BLaER1 treated with 17β-estradiol and CSF1 and Interleukin-3, amounts not matched to agents 10 nM and 100 nM (cell line): ENCODE results near the gene MAML3.

Experiments
- H3K27ac ChIP-seq, 11 experiments: shearing (Covaris generic); formaldehyde crosslinking; 2 replicates each; pipeline ENCODE4 v1.8.1; 2022
- H3K27me3 ChIP-seq, 11 experiments: shearing (Covaris generic); formaldehyde crosslinking; 2 replicates each; pipeline ENCODE4 v1.8.1; 2022
- H3K36me3 ChIP-seq, 11 experiments: shearing (Covaris generic); formaldehyde crosslinking; 2 replicates each; pipeline ENCODE4 v1.8.1; 2022
- H3K4me1 ChIP-seq, 10 experiments: shearing (Covaris generic); formaldehyde crosslinking; 2 replicates each; pipeline ENCODE4 v1.8.1; 2022
- H3K4me2 ChIP-seq, 11 experiments: shearing (Covaris generic); formaldehyde crosslinking; 2 replicates each; pipeline ENCODE4 v1.8.1; 2022
- H3K4me3 ChIP-seq, 10 experiments: shearing (Covaris generic); formaldehyde crosslinking; 2 replicates each; pipeline ENCODE4 v1.8.1; 2022
- H3K9ac ChIP-seq, 11 experiments: shearing (Covaris generic); formaldehyde crosslinking; 2 replicates each; pipeline ENCODE4 v1.8.1; 2022
- H3K9me3 ChIP-seq, 11 experiments: shearing (Covaris generic); formaldehyde crosslinking; replicated peaks in 1 of 11; 2 replicates each; pipeline ENCODE4 v1.8.1; 2022
- H4K20me1 ChIP-seq, 11 experiments: shearing (Covaris generic); formaldehyde crosslinking; 2 replicates each; pipeline ENCODE4 v1.8.1; 2022
- Cebpa-rat ChIP-seq, 11 experiments: shearing (Covaris generic); IDR thresholded peaks; 2 replicates each; pipeline ENCODE4 v1.8.1; 2022

Gene MAML3

GRCh38 chr4:139690419-139690818, 463.6 kb downstream of the MAML3 start:
- no peak overlapping the region for H3K4me3 ChIP-seq
- H3K36me3 ChIP-seq, result peaks cover 0 to 4% (median 0%) of the 10 kb centered on the region in 11 experiments; a peak in 1 of 22 replicates
- no peak overlapping the region for H3K27ac ChIP-seq
- H4K20me1 ChIP-seq, result no peaks in the 10 kb centered on the region
- no peak overlapping the region for H3K4me2 ChIP-seq
- no peak for TF ChIP-seq Cebpa-rat (IDR thresholded peaks at IDR 0.05)
- H3K9me3 ChIP-seq, result peaks cover 0 to 8% (median 4%) of the 10 kb centered on the region in 11 experiments; a peak in 13 of 22 replicates
- H3K27me3 ChIP-seq, result no peaks in the 10 kb centered on the region
- peaks cover 0 to 23% (median 5%) of the 10 kb centered on the region in 10 experiments; a peak in 10 of 20 replicates for H3K4me1 ChIP-seq
- H3K9ac ChIP-seq, result no peak overlapping the region

- no peaks in the 10 kb centered on the region for H4K20me1 ChIP-seq
- H3K4me1 ChIP-seq, result peaks cover 0 to 25% (median 5%) of the 10 kb centered on the region in 10 experiments; a peak in 10 of 20 replicates
- peaks cover 0 to 12% (median 9%) of the 10 kb centered on the region in 11 experiments; a peak in 10 of 22 replicates for H3K36me3 ChIP-seq
- H3K27ac ChIP-seq, result no peak overlapping the region
- no peaks in the 10 kb centered on the region for H3K27me3 ChIP-seq
- no peak overlapping the region for H3K9ac ChIP-seq
- H3K4me2 ChIP-seq, result no peak overlapping the region
- no peak for TF ChIP-seq Cebpa-rat (IDR thresholded peaks at IDR 0.05)
- H3K9me3 ChIP-seq, result peaks cover 12 to 20% (median 16%) of the 10 kb centered on the region in 11 experiments
- no peak overlapping the region for H3K4me3 ChIP-seq
Measured at GRCh38 chr4:139689093-139689722, 464.8 kb downstream of the MAML3 start.

- Histone ChIP-seq H3K4me1 (peaks cover 0 to 30% (median 3%) of the 10 kb centered on the region in 10 experiments; a peak in 9 of 20 replicates), H4K20me1 (no peaks in the 10 kb centered on the region), H3K36me3 (peaks cover 0 to 17% (median 9%) of the 10 kb centered on the region in 11 experiments; a peak in 10 of 22 replicates), H3K4me3 (no peak overlapping the region), H3K27me3 (no peaks in the 10 kb centered on the region), H3K4me2 (no peak overlapping the region), H3K27ac (no peak overlapping the region), H3K9ac (no peak overlapping the region), H3K9me3 (peaks cover 18 to 33% (median 25%) of the 10 kb centered on the region in 11 experiments)
- no peak for TF ChIP-seq Cebpa-rat (IDR thresholded peaks at IDR 0.05)
Measured at GRCh38 chr4:139686988-139687387, 467.0 kb downstream of the MAML3 start.

- H3K36me3 ChIP-seq, result peaks cover 0 to 17% (median 9%) of the 10 kb centered on the region in 11 experiments; a peak in 10 of 22 replicates
- peak overlapping the region in 2 of 11 experiments; percentile 2 to 34; a peak in 1 of 22 replicates for H3K4me2 ChIP-seq
- H3K9ac ChIP-seq, result no peak overlapping the region
- no peak for TF ChIP-seq Cebpa-rat (IDR thresholded peaks at IDR 0.05)
- no peak overlapping the region for H3K27ac ChIP-seq
- no peaks in the 10 kb centered on the region for H3K27me3 ChIP-seq
- H3K4me3 ChIP-seq, result no peak overlapping the region
- peaks cover 0 to 27% (median 3%) of the 10 kb centered on the region in 10 experiments; a peak in 9 of 20 replicates for H3K4me1 ChIP-seq
- H4K20me1 ChIP-seq, result no peaks in the 10 kb centered on the region
- H3K9me3 ChIP-seq, result peaks cover 18 to 33% (median 25%) of the 10 kb centered on the region in 11 experiments
Measured at GRCh38 chr4:139686130-139686529, 467.9 kb downstream of the MAML3 start.

GRCh38 chr4:139685180-139685579, 468.8 kb downstream of the MAML3 start:
- H3K27me3 ChIP-seq, result no peaks in the 10 kb centered on the region

GRCh38 chr4:139684351-139684750, 469.6 kb downstream of the MAML3 start:
- H3K27ac ChIP-seq, result no peak overlapping the region
- no peaks in the 10 kb centered on the region for H3K27me3 ChIP-seq
- H3K9ac ChIP-seq, result no peak overlapping the region
- peaks cover 18 to 33% (median 25%) of the 10 kb centered on the region in 11 experiments for H3K9me3 ChIP-seq
- no peak for TF ChIP-seq Cebpa-rat (IDR thresholded peaks at IDR 0.05)
- H3K36me3 ChIP-seq, result peaks cover 0 to 17% (median 10%) of the 10 kb centered on the region in 11 experiments; a peak in 11 of 22 replicates
- no peak overlapping the region for H3K4me2 ChIP-seq
- H3K4me3 ChIP-seq, result no peak overlapping the region
- H4K20me1 ChIP-seq, result no peaks in the 10 kb centered on the region
- peaks cover 0 to 30% (median 3%) of the 10 kb centered on the region in 10 experiments; a peak in 10 of 20 replicates for H3K4me1 ChIP-seq

More at GRCh38 chr4:139685180-139685579, 468.8 kb downstream of the MAML3 start:
- H3K36me3 ChIP-seq, result peaks cover 0 to 17% (median 9%) of the 10 kb centered on the region in 11 experiments; a peak in 10 of 22 replicates
- H3K27ac ChIP-seq, result no peak overlapping the region
- no peak overlapping the region for H3K9ac ChIP-seq
- peaks cover 18 to 33% (median 25%) of the 10 kb centered on the region in 11 experiments for H3K9me3 ChIP-seq
- H3K4me3 ChIP-seq, result no peak overlapping the region
- no peak for TF ChIP-seq Cebpa-rat (IDR thresholded peaks at IDR 0.05)
- peaks cover 0 to 29% (median 3%) of the 10 kb centered on the region in 10 experiments; a peak in 10 of 20 replicates for H3K4me1 ChIP-seq
- no peaks in the 10 kb centered on the region for H4K20me1 ChIP-seq
- H3K4me2 ChIP-seq, result peak overlapping the region in 3 of 11 experiments; percentile 2 to 34 (median 15); a peak in 2 of 22 replicates

GRCh38 chr4:139682741-139683151, 471.2 kb downstream of the MAML3 start:
- H3K27ac ChIP-seq, result no peak overlapping the region

GRCh38 chr4:139682309-139682708, 471.7 kb downstream of the MAML3 start:
- H3K4me1 ChIP-seq, result peaks cover 0 to 30% (median 3%) of the 10 kb centered on the region in 10 experiments; a peak in 10 of 20 replicates

More at GRCh38 chr4:139682741-139683151, 471.2 kb downstream of the MAML3 start:
- TF ChIP-seq Cebpa-rat (IDR thresholded peaks at IDR 0.05), result no peak
- no peaks in the 10 kb centered on the region for H4K20me1 ChIP-seq
- peaks cover 19 to 34% (median 26%) of the 10 kb centered on the region in 11 experiments for H3K9me3 ChIP-seq
- no peak overlapping the region for H3K4me3 ChIP-seq
- H3K4me2 ChIP-seq, result peak overlapping the region in 5 of 11 experiments; percentile 8 to 55 (median 34); a peak in 9 of 22 replicates
- peaks cover 0 to 26% (median 17%) of the 10 kb centered on the region in 11 experiments; a peak in 12 of 22 replicates for H3K36me3 ChIP-seq
- no peaks in the 10 kb centered on the region for H3K27me3 ChIP-seq
- H3K9ac ChIP-seq, result no peak overlapping the region
- H3K4me1 ChIP-seq, result peaks cover 0 to 30% (median 3%) of the 10 kb centered on the region in 10 experiments; a peak in 10 of 20 replicates

More at GRCh38 chr4:139682309-139682708, 471.7 kb downstream of the MAML3 start:
- H3K9ac ChIP-seq, result no peak overlapping the region
- H3K36me3 ChIP-seq, result peaks cover 0 to 26% (median 17%) of the 10 kb centered on the region in 11 experiments; a peak in 12 of 22 replicates
- H3K4me2 ChIP-seq, result peak overlapping the region in 3 of 11 experiments; percentile 8 to 55 (median 44); a peak in 4 of 22 replicates
- H3K27ac ChIP-seq, result no peak overlapping the region
- no peaks in the 10 kb centered on the region for H4K20me1 ChIP-seq
- H3K27me3 ChIP-seq, result no peaks in the 10 kb centered on the region
- peaks cover 19 to 34% (median 26%) of the 10 kb centered on the region in 11 experiments for H3K9me3 ChIP-seq
- no peak overlapping the region for H3K4me3 ChIP-seq
- TF ChIP-seq Cebpa-rat (IDR thresholded peaks at IDR 0.05), result no peak
